ENCODE measurements around the gene LRRC49. TPM values are rescaled to one million over a fixed set of nuclear protein-coding genes. Genes with fewer than 3 reads are reported as not detected.
"Not testable (repeated sequence)": the region's sequence is repeated elsewhere in the genome, so short reads cannot be mapped to it uniquely, and the experiment has no call there.

Gene LRRC49
- total RNA-seq, 2 experiments from 2014 or later, result not detected

GRCh38 chr15:70931821-70932220 lies 39.2 kb downstream of the LRRC49 start:
- H3K4me1 Mint-ChIP-seq (ENCODE audit: low read depth), result no peaks in the 10 kb centered on the region
- ATAC-seq (no peak), DNase-seq (no peak)
- intact Hi-C loops (cut with micrococcal nuclease), result no loop called here
- ChIA-PET POLR2A (no interaction called here), CTCF (no interaction called here)
- TF ChIP-seq CTCF (IDR thresholded peaks at IDR 0.05), result no peak
- H3K9me3 Mint-ChIP-seq, result no peaks in the 10 kb centered on the region
- H3K27ac Mint-ChIP-seq, result no peak overlapping the region
- no peak overlapping the region for H3K4me3 Mint-ChIP-seq
- H3K36me3 Mint-ChIP-seq (ENCODE audit: low read depth), result no peaks in the 10 kb centered on the region
- peaks cover 18% of the 10 kb centered on the region for H3K27me3 Mint-ChIP-seq

GRCh38 chr15:70932397-70932796 lies 39.8 kb downstream of the LRRC49 start:
- CTCF ChIA-PET, result no interaction called here

GRCh38 chr15:70933411-70933810 lies 40.8 kb downstream of the LRRC49 start:
- Mint-ChIP-seq H3K9me3 (no peaks in the 10 kb centered on the region), H3K27me3 (peaks cover 16% of the 10 kb centered on the region), H3K36me3 (ENCODE audit: low read depth) (no peaks in the 10 kb centered on the region), H3K4me3 (no peak overlapping the region), H3K4me1 (ENCODE audit: low read depth) (no peaks in the 10 kb centered on the region), H3K27ac (no peak overlapping the region)
- TF ChIP-seq CTCF (IDR thresholded peaks at IDR 0.05), result no peak
- ATAC-seq, result no peak
- CTCF ChIA-PET, result no interaction called here
- no peak for DNase-seq
- intact Hi-C loops (cut with micrococcal nuclease), result no loop called here
- POLR2A ChIA-PET, result no interaction called here

More at GRCh38 chr15:70932397-70932796, 39.8 kb downstream of the LRRC49 start:
- Mint-ChIP-seq H3K36me3 (ENCODE audit: low read depth) (no peaks in the 10 kb centered on the region), H3K27me3 (peaks cover 18% of the 10 kb centered on the region), H3K4me1 (ENCODE audit: low read depth) (no peaks in the 10 kb centered on the region), H3K4me3 (no peak overlapping the region), H3K9me3 (no peaks in the 10 kb centered on the region), H3K27ac (no peak overlapping the region)
- intact Hi-C loops (cut with micrococcal nuclease), result no loop called here
- POLR2A ChIA-PET, result no interaction called here
- DNase-seq (no peak), ATAC-seq (no peak)
- no peak for TF ChIP-seq CTCF (IDR thresholded peaks at IDR 0.05)

- ChIA-PET CTCF (no interaction called here), POLR2A (no interaction called here)
- H3K9me3 Mint-ChIP-seq, result no peaks in the 10 kb centered on the region
- no peaks in the 10 kb centered on the region for H3K36me3 Mint-ChIP-seq (ENCODE audit: low read depth)
- H3K4me1 Mint-ChIP-seq (ENCODE audit: low read depth), result no peaks in the 10 kb centered on the region
- intact Hi-C loops (cut with micrococcal nuclease), result no loop called here
- H3K27ac Mint-ChIP-seq, result no peak overlapping the region
- DNase-seq (no peak), ATAC-seq (no peak)
- H3K4me3 Mint-ChIP-seq, result no peak overlapping the region
- no peak for TF ChIP-seq CTCF (IDR thresholded peaks at IDR 0.05)
- peaks cover 7% of the 10 kb centered on the region for H3K27me3 Mint-ChIP-seq
Measured at GRCh38 chr15:70935631-70936030, 43.0 kb downstream of the LRRC49 start.

GRCh38 chr15:70936326-70936725 lies 43.7 kb downstream of the LRRC49 start:
- Mint-ChIP-seq H3K4me3 (no peak overlapping the region), H3K4me1 (ENCODE audit: low read depth) (no peaks in the 10 kb centered on the region), H3K36me3 (ENCODE audit: low read depth) (no peaks in the 10 kb centered on the region), H3K9me3 (no peaks in the 10 kb centered on the region), H3K27ac (no peak overlapping the region), H3K27me3 (peaks cover 7% of the 10 kb centered on the region)
- intact Hi-C loops (cut with micrococcal nuclease), result no loop called here
- no peak for TF ChIP-seq CTCF (IDR thresholded peaks at IDR 0.05)
- ChIA-PET CTCF (interaction anchor here (0.7 kb wide), 1 partner anchor 29 kb away, joined by 3 read pairs; no protein-coding TSS in a partner anchor), POLR2A (no interaction called here)
- DNase-seq, result no peak
- ATAC-seq, result no peak

GRCh38 chr15:70943285-70943684 lies 50.7 kb downstream of the LRRC49 start:
- DNase-seq; H3K9me3 Mint-ChIP-seq; H3K27me3 Mint-ChIP-seq; CTCF ChIA-PET; H3K27ac Mint-ChIP-seq; H3K4me3 Mint-ChIP-seq; POLR2A ChIA-PET; ATAC-seq; H3K4me1 Mint-ChIP-seq (ENCODE audit: low read depth); H3K36me3 Mint-ChIP-seq (ENCODE audit: low read depth); intact Hi-C loops (cut with micrococcal nuclease): not testable (repeated sequence)

Measured in activated CD8-positive, alpha-beta T cell treated with anti-CD3 and anti-CD28 coated beads for 36 hours (primary cell).